ENCODE results near the gene OCA2.
"Not testable (repeated sequence)": the region's sequence is repeated elsewhere in the genome, so short reads cannot be mapped to it uniquely, and the experiment has no call there.

Gene OCA2

DNA sequence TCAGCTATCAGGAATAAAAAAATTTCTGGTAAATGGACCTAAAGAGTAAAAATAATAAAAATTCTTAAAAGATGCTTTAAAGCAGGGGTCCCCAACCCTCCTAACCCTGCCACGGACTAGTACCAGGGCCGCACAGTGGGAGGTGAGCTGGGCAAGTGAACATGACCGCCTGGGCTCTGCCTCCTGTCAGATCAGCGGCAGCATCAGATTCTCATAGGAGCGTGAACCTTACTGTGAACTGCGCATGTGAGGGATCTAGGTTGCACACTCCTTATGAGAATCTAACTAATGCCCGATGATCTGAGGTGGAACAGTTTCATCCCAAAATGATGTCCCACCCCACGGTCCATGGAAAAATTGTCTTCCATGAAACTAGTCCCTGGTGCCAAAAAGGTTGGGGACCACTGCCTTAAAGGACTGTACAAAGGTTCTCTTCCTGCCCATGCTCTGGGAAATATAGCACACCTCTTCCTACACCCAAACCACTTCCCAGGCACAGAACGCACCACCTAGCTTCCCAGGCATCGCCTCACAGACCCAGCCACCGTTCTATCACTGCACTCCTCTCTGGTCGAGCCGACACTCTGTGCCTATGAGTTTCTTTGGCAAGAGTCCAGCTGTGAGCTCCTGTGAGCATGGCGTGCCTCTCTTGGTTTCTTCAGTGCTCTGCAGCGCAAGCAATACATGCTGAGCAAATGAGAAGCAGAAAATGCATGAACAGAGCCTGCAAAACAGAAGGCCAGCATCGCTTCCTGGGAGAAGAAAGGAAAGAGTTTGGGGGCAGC is 104.9 kb downstream of the OCA2 start:
- DNase-seq = no peak

DNA sequence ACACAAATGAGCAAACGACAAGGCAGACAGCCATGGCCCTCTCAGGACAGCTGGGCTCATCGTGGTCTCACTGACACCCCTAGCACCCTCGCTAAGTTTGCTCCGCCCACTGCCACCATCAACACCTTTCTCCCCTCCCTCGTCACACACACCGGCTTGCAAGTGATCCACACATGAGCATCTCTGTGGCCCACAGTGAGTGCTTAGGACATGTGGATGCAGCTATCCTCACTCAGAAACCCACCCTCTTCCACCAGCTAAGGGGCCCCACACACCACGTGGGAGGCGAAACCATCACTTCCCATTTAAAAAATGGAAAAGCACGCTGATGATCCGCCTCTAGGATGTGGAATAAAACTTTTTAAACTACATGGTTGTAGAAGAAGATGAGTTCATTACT is 105.6 kb downstream of the OCA2 start:
- DNase-seq = no peak

DNA sequence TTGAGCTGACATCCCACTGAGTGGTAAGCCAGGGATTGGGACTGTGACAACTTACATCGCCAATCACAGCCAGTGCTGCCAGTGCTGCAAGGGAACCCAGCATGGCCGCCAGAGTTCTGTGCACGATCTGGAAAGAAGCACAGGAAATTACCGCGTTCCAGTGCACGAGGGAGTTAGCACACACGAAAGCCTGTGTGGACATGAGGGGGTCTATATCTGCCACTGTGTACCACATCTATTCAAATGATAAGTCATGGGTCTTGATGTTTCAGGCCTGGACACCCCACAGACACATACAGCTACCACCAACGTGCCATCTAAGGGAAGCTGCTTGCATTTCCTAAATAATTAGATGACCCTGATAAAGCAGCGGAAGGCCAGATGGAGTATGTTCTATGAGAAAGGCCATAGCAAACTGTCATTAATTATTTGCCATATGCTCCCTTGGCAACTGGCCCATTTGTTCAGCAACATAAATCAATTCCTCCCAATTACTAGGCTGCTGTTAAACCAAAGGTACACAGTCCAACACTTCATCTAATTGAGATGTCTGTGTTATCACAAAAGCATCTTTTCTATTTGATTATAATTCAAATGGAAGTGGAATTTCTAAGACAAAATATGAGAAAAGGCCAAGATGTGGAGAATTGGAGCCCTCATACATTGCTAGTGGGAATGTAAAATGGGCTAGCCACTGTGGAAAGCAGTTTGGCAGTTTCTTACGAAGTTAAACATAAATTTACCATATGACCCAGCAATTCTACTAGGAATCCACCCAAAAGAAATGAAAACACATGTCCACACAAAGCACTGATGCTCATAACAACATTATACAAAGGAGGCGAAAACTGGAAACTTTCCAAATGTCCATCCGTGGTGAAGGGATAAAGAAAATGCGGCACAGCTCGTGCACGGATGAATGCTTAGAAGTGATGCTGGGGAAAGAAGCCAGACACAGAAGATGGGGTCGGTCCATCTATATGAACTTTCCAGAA is 108.3 kb downstream of the OCA2 start:
- peak; percentile 61 for DNase-seq

DNA sequence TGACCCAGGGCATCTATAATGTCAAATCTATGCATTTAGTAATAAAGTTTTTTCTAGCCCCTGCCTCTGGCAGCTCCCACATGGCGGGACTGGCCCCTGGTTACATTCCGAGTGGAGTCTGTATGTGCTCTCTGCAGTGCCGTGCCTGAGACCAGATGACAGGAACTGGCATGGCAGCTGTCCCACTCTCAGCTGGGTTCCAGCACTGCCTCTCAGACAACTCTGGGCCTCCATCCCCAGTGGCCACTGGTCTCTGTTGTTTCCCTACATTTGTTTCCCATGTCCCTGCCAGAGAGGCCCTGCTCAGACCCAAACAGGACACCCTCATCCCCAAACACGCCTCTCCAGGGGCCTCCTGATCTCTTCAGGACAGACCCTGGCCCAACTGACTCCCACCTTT is 109.3 kb downstream of the OCA2 start:
- DNase-seq = no peak

DNA sequence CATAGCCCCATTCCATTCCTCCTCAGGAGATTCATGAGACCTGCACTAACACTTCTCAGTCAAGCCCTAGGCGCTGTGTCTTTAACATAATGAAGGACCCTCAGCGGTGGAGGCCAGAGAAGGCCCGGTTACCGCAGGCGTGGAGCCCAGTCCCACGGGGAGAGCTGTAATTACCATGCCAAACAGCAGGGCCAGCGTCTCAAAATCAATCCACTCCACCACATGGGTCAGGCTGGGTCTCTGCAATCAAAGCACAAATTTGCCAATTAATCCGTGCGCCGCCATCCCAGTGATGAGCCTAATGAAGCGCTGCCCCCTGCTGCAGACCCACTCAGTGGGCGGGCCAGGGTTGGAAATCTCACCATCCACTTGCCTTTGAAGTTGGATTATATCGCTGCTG is 109.7 kb downstream of the OCA2 start:
- no peak for DNase-seq

DNA sequence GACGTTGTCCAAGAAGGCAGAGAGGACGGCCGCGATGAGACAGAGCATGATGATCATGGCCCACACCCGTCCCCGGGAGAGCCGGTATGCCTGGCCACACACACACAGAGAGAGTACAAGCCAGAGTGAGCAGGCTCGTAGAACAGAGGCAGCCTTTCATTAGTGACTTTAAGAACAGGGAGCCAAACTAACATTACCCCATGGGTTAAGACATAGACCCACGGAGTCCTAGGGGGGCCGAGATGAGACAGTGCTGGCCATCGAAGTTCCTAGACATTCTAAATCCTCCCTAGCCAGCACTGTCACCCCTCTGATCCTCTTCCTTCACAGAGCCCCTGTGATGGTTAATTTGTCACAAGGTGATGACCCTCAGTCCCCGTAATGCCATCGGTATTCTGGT is 114.0 kb downstream of the OCA2 start:
- no peak for DNase-seq

DNA sequence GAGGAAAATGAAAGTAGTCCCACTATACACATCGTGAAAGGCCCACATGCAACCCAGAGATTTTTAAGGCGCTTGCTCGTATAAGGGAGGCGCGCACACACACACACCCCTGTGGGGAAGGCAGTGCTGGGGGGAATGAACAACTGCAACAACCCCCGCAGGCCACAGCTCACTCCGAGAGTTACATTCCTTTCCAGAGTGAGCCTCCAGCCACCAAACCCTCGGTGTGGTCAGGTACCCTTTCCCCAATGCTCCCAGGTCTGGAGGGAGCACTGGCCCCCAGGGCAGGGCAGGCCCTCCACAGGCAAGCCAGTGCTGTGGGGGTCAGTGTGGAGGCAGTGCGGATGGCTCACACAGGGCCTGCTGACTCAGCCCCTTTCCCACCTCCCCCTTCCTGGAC is 115.6 kb downstream of the OCA2 start:
- no peak for DNase-seq

DNA sequence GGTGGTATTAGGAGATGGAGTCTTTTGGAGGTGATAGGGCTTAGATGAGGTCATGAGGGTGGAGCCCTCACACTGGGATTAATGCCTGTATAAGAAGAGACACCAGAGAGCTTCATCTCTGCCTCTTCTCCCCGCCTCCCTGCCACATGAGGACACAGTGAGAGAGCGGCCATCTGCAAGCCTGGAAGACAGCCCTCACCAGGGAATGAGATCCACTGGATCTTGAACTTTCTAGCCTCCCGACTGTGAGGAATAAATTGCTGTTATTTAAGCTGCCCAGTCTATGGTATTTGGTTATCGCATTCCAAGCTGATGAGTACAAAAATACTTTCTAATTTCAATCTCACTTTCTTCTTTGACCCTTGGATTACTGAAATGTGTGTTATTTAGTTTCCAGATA is 121.4 kb downstream of the OCA2 start:
- DNase-seq = no peak

DNA sequence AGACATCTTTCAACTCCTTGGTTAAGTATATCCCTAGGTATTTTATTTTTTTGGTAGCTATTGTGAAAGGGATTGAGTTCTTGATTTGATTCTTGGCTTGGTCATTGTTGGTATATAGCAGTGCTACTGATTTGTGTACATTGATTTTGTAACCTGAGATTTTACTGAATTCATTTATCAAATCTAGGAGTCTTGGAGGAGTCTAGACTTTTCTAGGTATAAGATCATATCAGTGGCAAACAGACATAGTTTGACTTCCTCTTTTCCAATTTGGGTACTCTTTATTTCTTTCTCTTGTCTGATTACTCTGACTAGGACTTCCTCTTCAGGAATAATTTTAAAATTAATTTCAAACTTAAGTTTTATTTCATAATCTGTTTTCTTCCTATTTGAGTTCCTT is 125.2 kb downstream of the OCA2 start:
- DNase-seq = no peak

DNA sequence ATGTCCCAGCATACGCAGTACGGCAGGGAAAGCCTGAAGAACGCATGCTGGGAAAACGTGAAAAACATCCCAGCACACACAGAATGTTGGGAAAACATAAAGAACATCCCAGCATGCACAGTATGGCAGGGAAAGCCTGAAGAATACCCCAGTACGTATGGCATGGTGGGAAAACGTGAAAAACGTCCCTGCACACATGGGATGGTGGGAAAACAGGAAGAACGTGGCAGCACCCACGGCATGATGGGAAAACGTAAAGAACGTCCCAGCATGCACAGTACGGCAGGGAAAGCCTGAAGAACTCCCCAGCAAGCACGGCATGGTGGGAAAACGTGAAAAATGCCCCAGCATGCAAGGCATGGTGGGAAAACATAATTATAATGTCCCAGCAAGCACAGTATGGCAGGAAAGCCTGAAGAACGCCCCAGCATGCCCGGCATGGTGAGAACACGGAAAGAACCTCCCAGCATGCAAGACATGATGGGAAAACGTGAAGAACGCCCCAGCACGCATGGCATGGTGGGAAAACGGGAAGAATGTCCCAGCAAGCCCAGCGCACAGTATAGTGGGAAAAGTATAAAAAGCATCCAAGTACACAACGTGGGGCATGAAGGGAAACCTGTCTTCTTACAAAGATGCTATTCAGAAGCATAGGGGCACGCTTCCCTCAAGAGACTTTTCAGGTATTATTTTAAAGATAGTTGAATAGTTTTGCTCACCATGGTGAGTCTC is 128.3 kb downstream of the OCA2 start:
- no peak for DNase-seq

DNA sequence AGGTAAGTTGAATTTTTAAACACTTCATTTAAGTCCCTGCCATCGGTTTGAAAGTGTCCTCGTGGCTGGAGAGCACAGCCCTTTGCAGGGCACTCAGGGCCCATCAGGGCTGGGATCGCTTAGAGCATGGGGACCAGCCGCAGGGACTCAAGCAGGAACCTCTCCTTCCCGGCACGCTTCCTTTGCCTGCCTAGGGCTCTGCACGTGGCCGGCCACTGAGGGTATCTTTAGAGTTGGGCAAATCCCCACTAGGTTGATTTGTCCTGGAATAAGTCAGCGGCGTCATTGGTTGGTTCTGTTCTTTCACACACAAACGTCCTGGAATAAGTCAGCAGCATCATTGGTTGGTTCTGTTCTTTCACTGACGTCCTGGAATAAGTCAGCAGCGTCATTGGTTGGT is 131.6 kb downstream of the OCA2 start:
- no peak for DNase-seq

DNA sequence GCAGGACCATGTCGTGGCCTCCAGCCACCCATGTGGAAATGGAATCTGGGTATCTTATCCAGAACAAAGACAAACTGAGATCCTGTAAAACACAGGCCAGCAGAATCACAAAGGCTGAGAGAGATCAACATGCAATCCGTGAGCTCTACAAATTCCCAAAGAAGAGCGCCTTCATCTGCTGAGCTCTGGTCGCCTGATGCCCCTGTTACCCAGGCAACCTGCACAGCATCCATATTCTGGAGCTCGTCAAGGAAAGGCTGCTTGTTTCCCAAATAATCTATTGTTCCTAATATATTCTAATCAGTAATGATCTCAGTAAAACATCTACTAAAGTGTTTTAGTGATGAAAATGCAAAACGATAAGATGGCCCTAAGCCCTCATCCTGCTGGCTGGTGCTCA is 133.6 kb downstream of the OCA2 start:
- DNase-seq = no peak

DNA sequence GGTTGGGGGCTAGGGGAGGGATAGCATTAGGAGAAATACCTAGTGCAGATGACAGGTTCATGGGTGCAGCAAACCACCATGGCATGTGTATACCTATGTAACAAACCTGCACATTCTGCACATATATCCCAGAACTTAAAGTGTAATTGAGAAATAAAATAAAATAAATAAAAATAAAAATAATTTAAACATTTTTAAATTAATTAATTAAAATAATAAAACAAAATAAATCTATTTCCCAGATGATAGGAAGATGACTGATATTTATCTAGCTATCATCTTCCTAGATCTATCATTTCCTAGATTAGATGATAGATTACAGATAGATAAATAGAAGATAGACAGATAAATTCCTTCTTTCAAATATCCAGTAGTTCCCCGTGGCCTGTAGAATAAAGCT is 137.3 kb downstream of the OCA2 start:
- no peak for DNase-seq

DNA sequence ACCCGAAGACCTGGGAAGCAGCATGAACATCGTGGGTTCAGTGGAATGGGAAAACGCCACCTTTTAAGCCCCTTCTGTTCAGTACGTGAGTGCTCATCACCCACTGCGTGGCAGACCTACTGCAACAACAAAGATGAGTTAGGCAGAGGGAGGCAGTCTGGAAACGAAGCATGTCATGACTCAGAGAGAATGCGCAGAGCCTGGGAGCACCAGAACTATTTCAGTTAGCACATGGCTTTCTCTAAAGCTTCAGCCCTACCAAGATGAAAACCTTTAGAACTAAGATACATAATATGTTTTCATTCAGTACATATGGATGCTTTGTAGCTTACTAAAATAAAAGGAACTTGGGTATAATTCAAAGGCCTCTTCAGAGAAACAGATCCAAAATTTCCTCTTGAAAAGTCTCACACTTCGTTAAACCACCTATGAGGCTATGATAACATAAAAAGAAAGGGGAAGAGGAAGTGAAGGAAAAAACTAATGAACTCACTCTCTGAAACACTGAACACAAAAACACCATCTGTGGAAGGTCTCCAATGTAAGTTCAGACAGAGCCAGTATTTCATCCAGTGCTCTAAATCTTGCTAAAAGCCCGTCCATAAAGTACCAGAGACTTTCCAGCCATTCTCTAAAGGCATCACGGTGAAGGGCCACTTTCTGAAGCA is 140.1 kb downstream of the OCA2 start:
- no peak for DNase-seq

DNA sequence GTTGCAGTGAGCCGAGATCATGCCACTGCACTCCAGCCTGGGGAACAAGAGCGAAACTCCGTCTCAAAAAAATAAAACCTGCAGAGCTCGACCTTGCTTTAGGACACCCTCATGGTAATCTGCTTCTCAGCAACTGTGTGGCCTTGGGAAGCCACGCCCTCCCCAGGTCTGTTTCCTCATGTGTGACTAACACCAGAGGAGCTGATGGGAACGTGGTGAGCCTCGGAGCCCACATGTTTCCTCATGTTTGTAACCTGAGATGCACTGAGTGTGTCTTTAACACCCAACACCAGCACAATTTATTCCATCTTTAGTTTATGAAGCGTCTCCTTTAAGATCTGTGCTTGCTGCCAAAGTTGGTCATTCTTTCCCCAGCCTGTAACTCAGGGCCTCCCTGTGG is 142.8 kb downstream of the OCA2 start:
- DNase-seq = no peak

DNA sequence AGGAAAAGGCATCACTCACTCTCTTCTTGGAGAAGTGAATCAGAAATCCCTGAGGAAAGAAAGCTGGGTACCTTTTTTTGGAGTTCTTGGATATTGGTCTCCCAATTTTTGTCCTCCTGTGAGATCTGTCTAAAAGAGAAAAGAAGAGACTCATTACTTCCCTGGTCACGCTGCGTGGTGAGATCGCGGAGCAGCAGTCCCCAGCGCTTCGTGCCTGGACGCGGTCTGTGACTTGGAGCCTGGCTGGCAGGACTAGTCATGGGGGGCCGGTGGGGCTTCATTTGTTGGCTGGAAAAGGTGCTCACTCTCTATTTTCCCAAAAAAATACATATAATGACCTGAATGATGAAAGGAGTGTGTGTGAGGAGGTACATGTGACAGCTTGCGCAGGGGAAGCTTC is 144.0 kb downstream of the OCA2 start:
- DNase-seq = no peak

DNA sequence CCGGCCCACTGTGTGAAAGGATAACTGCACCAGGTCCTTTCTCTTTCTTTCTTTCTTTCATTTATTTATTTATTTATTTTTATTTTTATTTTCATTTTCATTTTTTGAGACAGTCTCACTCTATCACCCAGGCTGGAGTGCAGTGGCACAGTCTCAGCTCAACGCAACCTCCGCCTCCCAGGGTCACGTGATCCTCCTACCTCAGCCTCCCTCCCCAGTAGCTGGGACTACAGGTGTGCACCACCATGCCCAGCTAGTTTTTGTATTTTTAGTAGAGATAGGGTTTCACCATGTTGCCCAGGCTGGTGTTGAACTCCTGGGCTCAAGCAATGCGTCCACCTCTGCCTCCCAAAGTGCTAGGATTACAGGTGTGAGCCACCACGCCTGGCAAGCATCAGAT is 146.5 kb downstream of the OCA2 start:
- DNase-seq = not testable (repeated sequence)

DNA sequence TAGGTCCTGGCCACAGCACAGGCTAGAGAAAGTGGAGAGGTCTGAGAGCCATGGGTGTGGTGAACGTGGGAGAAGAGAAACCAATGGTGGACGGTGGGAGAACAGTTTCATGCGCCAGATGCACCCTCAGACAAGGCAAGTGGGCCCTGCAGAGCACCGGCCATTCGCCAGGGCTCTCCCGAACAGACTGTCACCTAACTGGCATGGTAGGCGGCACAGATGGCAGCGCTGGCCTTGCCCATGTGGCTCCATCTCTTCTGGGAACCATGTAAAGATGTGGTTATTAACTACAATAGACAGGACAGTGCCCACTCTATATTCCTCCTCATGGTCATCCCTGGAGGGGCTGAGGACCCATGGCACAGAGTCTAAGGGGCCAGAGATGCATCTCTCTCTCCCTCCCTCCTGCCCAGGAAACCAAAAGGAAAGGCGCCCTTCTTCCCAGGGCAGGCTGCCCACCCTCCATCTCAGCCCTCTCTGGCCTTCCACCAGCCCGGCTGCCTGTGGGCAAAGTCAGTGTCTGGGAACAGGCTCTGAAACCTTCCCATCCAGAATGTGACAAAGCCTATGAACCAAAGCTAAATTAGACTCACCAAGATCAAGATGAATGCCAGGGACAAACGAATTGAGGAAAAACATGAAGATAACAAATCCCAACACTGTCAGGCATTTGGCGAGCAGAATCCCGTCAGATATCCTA is 147.8 kb downstream of the OCA2 start:
- no peak for DNase-seq

DNA sequence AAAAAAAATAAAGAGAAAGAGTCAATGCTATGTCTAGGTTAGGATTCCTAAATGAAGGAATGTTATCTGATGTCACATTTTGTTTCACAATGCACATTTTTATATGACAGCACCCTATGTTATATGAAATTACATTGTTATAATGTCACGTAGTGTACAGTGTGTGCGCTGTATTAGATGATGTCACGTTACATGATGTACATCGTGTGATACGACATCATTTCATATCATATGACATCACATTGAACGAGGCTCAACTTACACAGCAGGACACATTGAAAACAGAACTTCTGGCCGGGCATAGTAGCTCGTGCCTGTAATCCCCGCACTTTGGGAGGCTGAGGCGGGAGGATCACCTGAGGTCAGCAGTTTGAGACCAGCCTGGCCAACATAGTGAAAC is 150.0 kb downstream of the OCA2 start:
- no peak for DNase-seq

DNA sequence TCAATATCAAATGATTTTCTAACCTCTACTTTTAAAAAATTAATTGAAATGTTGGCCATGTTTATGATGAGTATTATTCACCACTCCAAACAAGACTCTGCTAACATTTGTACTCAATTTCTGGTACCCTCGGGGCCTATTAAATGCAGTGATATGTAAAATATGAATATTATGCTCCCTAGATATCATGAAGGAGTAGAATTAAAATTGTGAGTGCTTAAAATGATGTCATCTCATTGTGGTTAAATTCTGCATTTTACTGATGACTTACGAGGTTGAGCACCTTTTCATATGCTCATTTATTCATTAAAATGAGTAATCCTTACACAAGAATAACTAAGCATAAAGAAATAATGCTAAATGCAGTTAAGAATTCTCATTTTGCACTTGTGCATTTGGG is 159.9 kb downstream of the OCA2 start:
- DNase-seq = no peak

DNA sequence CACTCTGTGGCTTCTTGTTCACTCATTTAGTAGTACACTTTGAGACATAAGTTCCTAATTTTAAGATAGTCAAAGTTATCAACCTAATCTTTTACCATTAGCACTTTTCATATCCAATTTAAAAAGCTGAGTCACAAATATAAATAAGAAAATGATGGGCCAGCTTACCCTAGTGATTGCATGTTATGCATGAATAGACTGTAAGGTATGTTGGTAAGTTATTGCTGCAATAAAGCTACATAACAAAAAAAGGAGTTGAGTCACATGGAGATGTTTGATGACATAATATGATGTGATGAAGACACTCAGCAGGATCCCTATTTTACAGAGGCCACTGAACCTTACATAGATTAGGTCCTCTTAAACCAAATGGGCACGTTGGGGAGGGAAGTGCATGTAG is 161.3 kb downstream of the OCA2 start:
- DNase-seq = no peak

DNA sequence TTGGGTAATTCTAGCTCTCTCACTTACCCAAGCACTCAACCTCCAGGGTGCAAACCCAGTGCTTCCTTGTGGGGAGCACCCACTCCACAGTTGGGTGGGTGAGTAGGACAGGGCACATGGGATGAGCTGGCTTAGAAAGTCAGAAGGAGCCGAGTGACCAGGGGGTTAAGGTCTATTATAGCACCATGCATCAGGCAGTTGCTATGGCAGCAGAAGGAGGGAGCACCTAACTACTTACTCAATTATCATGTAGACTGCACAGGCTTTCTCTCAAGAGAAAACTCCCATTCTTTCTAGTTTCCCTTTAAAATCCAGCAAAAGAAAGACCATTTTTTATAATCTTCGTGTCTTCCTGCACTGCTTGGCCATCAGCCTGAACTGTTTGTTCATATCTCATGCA is 163.0 kb downstream of the OCA2 start:
- no peak for DNase-seq

Data from NCI-H1694 treated with DMSO at 0.1 percent for 48 hours (cell line).